HEK293 (cell line): ENCODE data around the gene CCL19.

ENCODE experiments used
- CTCF ChIA-PET: fragments of 350-600 bp; formaldehyde crosslinking; extraction: SDS; loops from one replicate; lab custom pipeline; 2021; ENCODE audit warnings: antibody characterized with exemption; lab: Yijun Ruan, JAX
- POLR2A ChIA-PET: fragments of 300-600 bp; formaldehyde crosslinking; extraction: SDS; loops from one replicate; lab custom pipeline; 2020; ENCODE audit warnings: antibody characterized with exemption, inconsistent platforms; lab: Yijun Ruan, JAX
- H3K27ac ChIP-seq: fragments of 200-500 bp; sonication (Bioruptor generic); 2 replicates; pipeline ENCODE4 v1.5.1; 2014; ENCODE audit warnings: low read depth, low read length, control low read depth, inconsistent platforms; ENCODE audit errors: extremely low read depth
- H3K36me3 ChIP-seq, 2 experiments: fragments of 200-500 bp in 1 of 2; sonication (Bioruptor generic) in 1 of 2; 1 replicate in 1 of 2; 2 replicates in 1 of 2; pipeline ENCODE4 v1.5.1; 2014 to 2017; ENCODE audit warnings: inconsistent platforms in 2 of 2, low read length in 2 of 2; ENCODE audit not compliant: control insufficient read depth in 2 of 2, insufficient read depth in 1 of 2
- H3K4me1 ChIP-seq: fragments of 200-500 bp; sonication (Bioruptor generic); 2 replicates; pipeline ENCODE4 v1.5.1; 2014; ENCODE audit warnings: mild to moderate bottlenecking, low read length, inconsistent platforms; ENCODE audit not compliant: control insufficient read depth, insufficient read depth
- H3K4me3 ChIP-seq: 2 replicates; pipeline ENCODE4 v1.5.1; 2011; ENCODE audit warnings: low read depth, mild to moderate bottlenecking, control low read depth, low read length, moderate library complexity
- H3K9me3 ChIP-seq: fragments of 200-500 bp; sonication (Bioruptor generic); 2 replicates; pipeline ENCODE4 v1.5.1; 2014; ENCODE audit warnings: low read depth, low read length, inconsistent platforms; ENCODE audit not compliant: control insufficient read depth, insufficient read depth
- PRDM4 ChIP-seq: fragments of 450-650 bp; formaldehyde crosslinking; IDR thresholded peaks from 2 replicates; pipeline ENCODE4 v1.5.1; 2017; ENCODE audit warnings: missing biosample characterization, missing genetic modification characterization
- TSHZ1 ChIP-seq: fragments of 450-650 bp; formaldehyde crosslinking; IDR thresholded peaks from 2 replicates; pipeline ENCODE4 v1.5.1; 2016; ENCODE audit warnings: missing biosample characterization, missing genetic modification characterization, borderline replicate concordance
- ZNF184 ChIP-seq: fragments of 450-650 bp; IDR thresholded peaks from 2 replicates; pipeline ENCODE4 v1.5.1; 2018; ENCODE audit warnings: missing biosample characterization, mild to moderate bottlenecking, missing genetic modification characterization
- ZNF302 ChIP-seq: fragments of 450-650 bp; formaldehyde crosslinking; IDR thresholded peaks from 2 replicates; pipeline ENCODE4 v1.5.1; 2016; ENCODE audit warnings: missing biosample characterization, missing genetic modification characterization, low read depth
- ZNF37A ChIP-seq: fragments of 450-650 bp; IDR thresholded peaks from 2 replicates; pipeline ENCODE4 v1.5.1; 2018; ENCODE audit warnings: missing biosample characterization, missing genetic modification characterization
- ZNF404 ChIP-seq: fragments of 450-650 bp; formaldehyde crosslinking; IDR thresholded peaks from 2 replicates; pipeline ENCODE4 v1.5.1; 2017; ENCODE audit warnings: missing biosample characterization, missing genetic modification characterization
- ZNF48 ChIP-seq: fragments of 450-650 bp; formaldehyde crosslinking; IDR thresholded peaks from 2 replicates; pipeline ENCODE4 v1.5.1; 2016; ENCODE audit warnings: missing biosample characterization, missing genetic modification characterization
- ZNF488 ChIP-seq: fragments of 450-650 bp; formaldehyde crosslinking; IDR thresholded peaks from 2 replicates; pipeline ENCODE4 v1.5.1; 2016; ENCODE audit warnings: missing biosample characterization, missing genetic modification characterization
- ZNF521 ChIP-seq: fragments of 450-650 bp; formaldehyde crosslinking; IDR thresholded peaks from 2 replicates; pipeline ENCODE4 v1.5.1; 2017; ENCODE audit warnings: missing biosample characterization, mild to moderate bottlenecking, missing genetic modification characterization
- ZNF544 ChIP-seq: fragments of 450-650 bp; formaldehyde crosslinking; IDR thresholded peaks from 2 replicates; pipeline ENCODE4 v1.5.0; 2017; ENCODE audit warnings: missing biosample characterization, missing genetic modification characterization
- ZNF561 ChIP-seq: fragments of 450-650 bp; IDR thresholded peaks from 2 replicates; pipeline ENCODE4 v1.5.1; 2018; ENCODE audit warnings: missing biosample characterization, missing genetic modification characterization, borderline replicate concordance
- ZNF626 ChIP-seq: fragments of 450-650 bp; sonication (Bioruptor Pico); formaldehyde crosslinking; IDR thresholded peaks from 2 replicates; pipeline ENCODE4 v1.5.1; 2018; ENCODE audit warnings: missing biosample characterization, missing genetic modification characterization, inconsistent platforms
- ZNF654 ChIP-seq: fragments of 450-650 bp; formaldehyde crosslinking; IDR thresholded peaks from 2 replicates; pipeline ENCODE4 v1.5.1; 2016; ENCODE audit warnings: low read depth, missing biosample characterization, missing genetic modification characterization
- ZXDB ChIP-seq: fragments of 450-650 bp; formaldehyde crosslinking; IDR thresholded peaks from 2 replicates; pipeline ENCODE4 v1.5.1; 2016; ENCODE audit warnings: missing biosample characterization, missing genetic modification characterization
- TF ChIP-seq, protein P1 (sequence below): fragments of 450-650 bp; formaldehyde crosslinking; IDR thresholded peaks from 2 replicates; pipeline ENCODE4 v1.5.1; 2016; ENCODE audit warnings: missing biosample characterization, missing genetic modification characterization
- TF ChIP-seq, protein P2 (sequence below): fragments of 450-650 bp; formaldehyde crosslinking; IDR thresholded peaks from 2 replicates; pipeline ENCODE4 v1.5.1; 2016; ENCODE audit warnings: missing biosample characterization, missing genetic modification characterization
- TF ChIP-seq, protein P3 (sequence below): fragments of 450-650 bp; formaldehyde crosslinking; IDR thresholded peaks from 2 replicates; pipeline ENCODE4 v1.5.1; 2016; ENCODE audit warnings: missing biosample characterization, missing genetic modification characterization, borderline replicate concordance

Gene CCL19

DNA sequence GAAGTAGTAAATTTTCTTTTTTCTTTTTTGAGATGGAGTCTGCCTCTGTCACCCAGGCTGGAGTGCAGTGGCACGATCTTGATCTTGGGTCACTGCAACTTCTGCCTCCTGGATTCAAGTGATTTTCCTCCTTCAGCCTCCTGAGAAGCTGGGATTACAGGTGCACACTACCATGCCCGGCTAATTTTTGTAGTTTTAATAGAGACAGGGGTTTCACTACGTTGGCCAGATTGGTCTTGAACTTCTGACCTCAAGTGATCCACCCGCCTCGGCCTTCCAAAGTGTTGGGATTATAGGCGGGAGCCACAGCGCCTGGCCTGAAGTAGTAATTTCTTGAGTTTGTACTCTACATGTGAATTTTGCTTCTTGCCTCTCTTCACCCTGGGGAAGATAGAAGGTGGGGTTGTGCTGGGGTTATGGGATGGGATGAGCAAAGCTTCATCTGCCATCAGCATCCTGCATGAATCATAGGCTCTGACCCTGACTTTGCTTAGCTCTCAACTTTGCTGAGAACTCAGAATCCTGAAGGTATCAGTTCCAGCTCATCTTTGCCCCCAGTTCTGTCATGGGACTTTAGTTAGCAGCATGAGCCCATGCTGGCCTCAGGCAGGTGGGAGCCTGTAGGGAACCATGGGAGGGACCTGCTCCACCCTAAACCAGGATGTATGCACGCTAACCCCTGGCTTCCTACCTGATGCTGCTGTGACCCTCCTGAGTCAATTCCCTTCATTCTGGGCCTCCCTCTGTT is 28.1 kb upstream of the CCL19 start:
- TF ChIP-seq ZNF561 (tag by site-specific recombination): no peak
- no peak for TF ChIP-seq ZNF48
- TF ChIP-seq ZNF626 (tag by site-specific recombination): no peak
- TF ChIP-seq ZNF404 (tag by site-specific recombination): no peak
- no peak for TF ChIP-seq ZNF184 (tag by site-specific recombination)
- TF ChIP-seq, protein P1, sequence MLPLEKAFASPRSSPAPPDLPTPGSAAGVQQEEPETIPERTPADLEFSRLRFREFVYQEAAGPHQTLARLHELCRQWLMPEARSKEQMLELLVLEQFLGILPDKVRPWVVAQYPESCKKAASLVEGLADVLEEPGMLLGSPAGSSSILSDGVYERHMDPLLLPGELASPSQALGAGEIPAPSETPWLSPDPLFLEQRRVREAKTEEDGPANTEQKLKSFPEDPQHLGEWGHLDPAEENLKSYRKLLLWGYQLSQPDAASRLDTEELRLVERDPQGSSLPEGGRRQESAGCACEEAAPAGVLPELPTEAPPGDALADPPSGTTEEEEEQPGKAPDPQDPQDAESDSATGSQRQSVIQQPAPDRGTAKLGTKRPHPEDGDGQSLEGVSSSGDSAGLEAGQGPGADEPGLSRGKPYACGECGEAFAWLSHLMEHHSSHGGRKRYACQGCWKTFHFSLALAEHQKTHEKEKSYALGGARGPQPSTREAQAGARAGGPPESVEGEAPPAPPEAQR (tag by site-specific recombination): no peak
- no peak for TF ChIP-seq ZNF302 (tag by site-specific recombination)
- TF ChIP-seq TSHZ1 (tag by site-specific recombination): no peak
- TF ChIP-seq ZNF654: no peak
- no peak for TF ChIP-seq ZNF544 (tag by site-specific recombination)
- TF ChIP-seq ZXDB: no peak
- no peak for TF ChIP-seq PRDM4

DNA sequence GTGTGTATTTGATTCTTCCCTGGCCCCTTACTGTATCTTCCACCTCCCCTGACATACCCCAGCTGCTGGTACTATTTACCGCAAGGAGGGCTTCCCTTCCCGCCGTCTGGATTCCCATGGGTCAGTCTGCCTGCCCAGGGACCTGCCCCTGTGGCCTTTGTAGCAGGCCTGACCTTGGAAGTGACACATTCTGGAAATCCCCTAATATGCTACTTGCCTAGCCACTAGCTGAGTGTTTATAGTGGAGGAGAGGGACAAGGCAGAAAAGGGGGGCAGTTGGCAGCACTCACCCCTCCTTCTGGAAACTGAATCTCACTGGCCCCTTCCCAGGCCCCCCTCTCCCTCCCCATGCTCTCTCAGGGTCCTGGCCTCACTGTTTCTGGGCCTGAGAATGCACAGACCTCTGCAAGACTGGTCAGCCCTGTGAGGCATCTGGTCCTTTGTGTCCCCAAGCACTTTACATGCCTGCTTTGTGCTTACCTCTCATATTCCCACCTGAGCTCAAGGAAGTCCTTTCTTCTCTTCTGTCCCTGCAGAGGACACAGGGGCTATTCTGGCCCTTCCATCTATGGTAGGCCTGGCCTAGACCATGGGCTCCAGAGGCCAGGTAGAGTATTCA is 27.0 kb upstream of the CCL19 start:
- no peak overlapping the region for H3K4me3 ChIP-seq
- H3K27ac ChIP-seq: no peak overlapping the region
- POLR2A ChIA-PET: no interaction called here
- H3K36me3 ChIP-seq: no peaks in the 10 kb centered on the region
- no peaks in the 10 kb centered on the region for H3K4me1 ChIP-seq
- no peaks in the 10 kb centered on the region for H3K9me3 ChIP-seq
- CTCF ChIA-PET: interaction anchor here (4.9 kb wide), 1 partner anchor 17 kb away, joined by 31 read pairs; no protein-coding TSS in a partner anchor
- no peak for TF ChIP-seq ZNF404 (tag by site-specific recombination)
- no peak for TF ChIP-seq ZNF521 (tag by site-specific recombination)
- TF ChIP-seq ZNF37A (tag by site-specific recombination): no peak
- no peak for TF ChIP-seq ZNF488 (tag by site-specific recombination)
- TF ChIP-seq, protein P2, sequence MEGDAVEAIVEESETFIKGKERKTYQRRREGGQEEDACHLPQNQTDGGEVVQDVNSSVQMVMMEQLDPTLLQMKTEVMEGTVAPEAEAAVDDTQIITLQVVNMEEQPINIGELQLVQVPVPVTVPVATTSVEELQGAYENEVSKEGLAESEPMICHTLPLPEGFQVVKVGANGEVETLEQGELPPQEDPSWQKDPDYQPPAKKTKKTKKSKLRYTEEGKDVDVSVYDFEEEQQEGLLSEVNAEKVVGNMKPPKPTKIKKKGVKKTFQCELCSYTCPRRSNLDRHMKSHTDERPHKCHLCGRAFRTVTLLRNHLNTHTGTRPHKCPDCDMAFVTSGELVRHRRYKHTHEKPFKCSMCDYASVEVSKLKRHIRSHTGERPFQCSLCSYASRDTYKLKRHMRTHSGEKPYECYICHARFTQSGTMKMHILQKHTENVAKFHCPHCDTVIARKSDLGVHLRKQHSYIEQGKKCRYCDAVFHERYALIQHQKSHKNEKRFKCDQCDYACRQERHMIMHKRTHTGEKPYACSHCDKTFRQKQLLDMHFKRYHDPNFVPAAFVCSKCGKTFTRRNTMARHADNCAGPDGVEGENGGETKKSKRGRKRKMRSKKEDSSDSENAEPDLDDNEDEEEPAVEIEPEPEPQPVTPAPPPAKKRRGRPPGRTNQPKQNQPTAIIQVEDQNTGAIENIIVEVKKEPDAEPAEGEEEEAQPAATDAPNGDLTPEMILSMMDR (tag by site-specific recombination): no peak
- TF ChIP-seq, protein P3, sequence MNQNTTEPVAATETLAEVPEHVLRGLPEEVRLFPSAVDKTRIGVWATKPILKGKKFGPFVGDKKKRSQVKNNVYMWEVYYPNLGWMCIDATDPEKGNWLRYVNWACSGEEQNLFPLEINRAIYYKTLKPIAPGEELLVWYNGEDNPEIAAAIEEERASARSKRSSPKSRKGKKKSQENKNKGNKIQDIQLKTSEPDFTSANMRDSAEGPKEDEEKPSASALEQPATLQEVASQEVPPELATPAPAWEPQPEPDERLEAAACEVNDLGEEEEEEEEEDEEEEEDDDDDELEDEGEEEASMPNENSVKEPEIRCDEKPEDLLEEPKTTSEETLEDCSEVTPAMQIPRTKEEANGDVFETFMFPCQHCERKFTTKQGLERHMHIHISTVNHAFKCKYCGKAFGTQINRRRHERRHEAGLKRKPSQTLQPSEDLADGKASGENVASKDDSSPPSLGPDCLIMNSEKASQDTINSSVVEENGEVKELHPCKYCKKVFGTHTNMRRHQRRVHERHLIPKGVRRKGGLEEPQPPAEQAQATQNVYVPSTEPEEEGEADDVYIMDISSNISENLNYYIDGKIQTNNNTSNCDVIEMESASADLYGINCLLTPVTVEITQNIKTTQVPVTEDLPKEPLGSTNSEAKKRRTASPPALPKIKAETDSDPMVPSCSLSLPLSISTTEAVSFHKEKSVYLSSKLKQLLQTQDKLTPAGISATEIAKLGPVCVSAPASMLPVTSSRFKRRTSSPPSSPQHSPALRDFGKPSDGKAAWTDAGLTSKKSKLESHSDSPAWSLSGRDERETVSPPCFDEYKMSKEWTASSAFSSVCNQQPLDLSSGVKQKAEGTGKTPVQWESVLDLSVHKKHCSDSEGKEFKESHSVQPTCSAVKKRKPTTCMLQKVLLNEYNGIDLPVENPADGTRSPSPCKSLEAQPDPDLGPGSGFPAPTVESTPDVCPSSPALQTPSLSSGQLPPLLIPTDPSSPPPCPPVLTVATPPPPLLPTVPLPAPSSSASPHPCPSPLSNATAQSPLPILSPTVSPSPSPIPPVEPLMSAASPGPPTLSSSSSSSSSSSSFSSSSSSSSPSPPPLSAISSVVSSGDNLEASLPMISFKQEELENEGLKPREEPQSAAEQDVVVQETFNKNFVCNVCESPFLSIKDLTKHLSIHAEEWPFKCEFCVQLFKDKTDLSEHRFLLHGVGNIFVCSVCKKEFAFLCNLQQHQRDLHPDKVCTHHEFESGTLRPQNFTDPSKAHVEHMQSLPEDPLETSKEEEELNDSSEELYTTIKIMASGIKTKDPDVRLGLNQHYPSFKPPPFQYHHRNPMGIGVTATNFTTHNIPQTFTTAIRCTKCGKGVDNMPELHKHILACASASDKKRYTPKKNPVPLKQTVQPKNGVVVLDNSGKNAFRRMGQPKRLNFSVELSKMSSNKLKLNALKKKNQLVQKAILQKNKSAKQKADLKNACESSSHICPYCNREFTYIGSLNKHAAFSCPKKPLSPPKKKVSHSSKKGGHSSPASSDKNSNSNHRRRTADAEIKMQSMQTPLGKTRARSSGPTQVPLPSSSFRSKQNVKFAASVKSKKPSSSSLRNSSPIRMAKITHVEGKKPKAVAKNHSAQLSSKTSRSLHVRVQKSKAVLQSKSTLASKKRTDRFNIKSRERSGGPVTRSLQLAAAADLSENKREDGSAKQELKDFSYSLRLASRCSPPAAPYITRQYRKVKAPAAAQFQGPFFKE (tag by site-specific recombination): no peak

More for the DNA sequence above, 28.1 kb upstream of the CCL19 start:
- no peaks in the 10 kb centered on the region for H3K4me1 ChIP-seq
- H3K36me3 ChIP-seq: no peaks in the 10 kb centered on the region
- ChIA-PET POLR2A (no interaction called here), CTCF (interaction anchor here (4.9 kb wide), 1 partner anchor 19 kb away, joined by 31 read pairs; no protein-coding TSS in a partner anchor)
- H3K9me3 ChIP-seq: no peaks in the 10 kb centered on the region
- H3K4me3 ChIP-seq: no peak overlapping the region
- no peak overlapping the region for H3K27ac ChIP-seq
